Amygdala (tissue), 56 donors: ENCODE measurements around the gene TAOK2.
"Not testable (repeated sequence)": the region's sequence is repeated elsewhere in the genome, so short reads cannot be mapped to it uniquely, and the experiment has no call there.

Source experiments
- DNase-seq, 56 donors: peaks; one replicate each; lab custom pipeline; 2025; lab: John Stamatoyannopoulos, UW

The TAOK2 gene

GRCh38 chr16:30000735-30001631, 27.3 kb downstream of the TAOK2 start:
- DNase-seq = no peak

GRCh38 chr16:30002614-30003346, 29.1 kb downstream of the TAOK2 start:
- DNase-seq = no peak

GRCh38 chr16:30003670-30004423, 30.2 kb downstream of the TAOK2 start:
- DNase-seq = no peak

GRCh38 chr16:30004424-30004776, 30.7 kb downstream of the TAOK2 start:
- no peak for DNase-seq

GRCh38 chr16:30004811-30005242, 31.2 kb downstream of the TAOK2 start:
- peak in 1 of 56 donors; percentile 7 for DNase-seq

- peak in 5 of 56 donors; percentile 7 to 58 (median 22) for DNase-seq
Observed at GRCh38 chr16:30005341-30006094, 31.9 kb downstream of the TAOK2 start.

- DNase-seq = no peak
Observed at GRCh38 chr16:30006095-30006473, 32.4 kb downstream of the TAOK2 start.

- no peak for DNase-seq
Observed at GRCh38 chr16:30006659-30007377, 33.1 kb downstream of the TAOK2 start.

- no peak for DNase-seq
Observed at GRCh38 chr16:30007378-30007895, 33.8 kb downstream of the TAOK2 start.

GRCh38 chr16:30009085-30009862, 35.6 kb downstream of the TAOK2 start:
- DNase-seq = no peak

GRCh38 chr16:30009990-30010843, 36.5 kb downstream of the TAOK2 start:
- no peak for DNase-seq

GRCh38 chr16:30010844-30011713, 37.4 kb downstream of the TAOK2 start, which contains the start of gene DOC2A:
DOC2A (minus strand) TSS chr16:30011027; CDS start chr16:30010222, 805 bp downstream.
- peak in 6 of 56 donors; percentile 16 to 84 (median 23) for DNase-seq

- no peak for DNase-seq
Observed at GRCh38 chr16:30011714-30012504, 38.2 kb downstream of the TAOK2 start.

GRCh38 chr16:30012598-30012997, 38.9 kb downstream of the TAOK2 start:
- DNase-seq = not testable (repeated sequence)

- DNase-seq = not testable (repeated sequence)
Observed at GRCh38 chr16:30015450-30015849, 41.8 kb downstream of the TAOK2 start.
